Activated naive CD8-positive, alpha-beta T cell treated with anti-CD3 and anti-CD28 coated beads, Interleukin-2, amount 10 ng/mL, durations not matched to agents 7 days and 5 days (primary cell): ENCODE results near the gene TBC1D19. TPM values are rescaled to one million over a fixed set of nuclear protein-coding genes. Genes with fewer than 3 reads are reported as not detected.
"Not testable (repeated sequence)": the region's sequence is repeated elsewhere in the genome, so short reads cannot be mapped to it uniquely, and the experiment has no call there.

ENCODE experiments used
- ATAC-seq: fragments of 150-1000 bp; cut with Tn5 transposase; one replicate; pipeline ENCODE4 v1.10.0; 2021; ENCODE audit warnings: low read depth, moderate library complexity
- POLR2A ChIA-PET: fragments of 350-600 bp; sonication (Branson Sonifier 250); formaldehyde crosslinking; loops from one replicate; lab custom pipeline; 2021; ENCODE audit warnings: antibody characterized with exemption; lab: Charles Lee
- DNase-seq: peaks from one replicate; pipeline ENCODE4 v3.0.0; 2021
- H3K27ac Mint-ChIP-seq: one replicate; pipeline ENCODE4 v1.8.0; 2022; ENCODE audit warnings: mild to moderate bottlenecking, mixed read lengths
- H3K27me3 Mint-ChIP-seq: one replicate; pipeline ENCODE4 v1.8.0; 2022; ENCODE audit warnings: mild to moderate bottlenecking, moderate library complexity, mixed read lengths
- H3K36me3 Mint-ChIP-seq: one replicate; pipeline ENCODE4 v1.8.0; 2021; ENCODE audit warnings: mild to moderate bottlenecking, mixed read lengths
- H3K4me1 Mint-ChIP-seq: one replicate; pipeline ENCODE4 v1.8.0; 2021; ENCODE audit warnings: mixed read lengths
- H3K4me3 Mint-ChIP-seq: one replicate; pipeline ENCODE4 v1.8.0; 2022; ENCODE audit warnings: mild to moderate bottlenecking, moderate library complexity, mixed read lengths
- H3K9me3 Mint-ChIP-seq: one replicate; pipeline ENCODE4 v1.8.0; 2021; ENCODE audit warnings: mixed read lengths
- total RNA-seq, 2 experiments: library from RNA; stranded (reverse); gene quantifications; one replicate each; pipeline ENCODE4 v1.2.3, GENCODE V29; 2021

TBC1D19 gene
- 1 to 10 TPM; 6.5 to 7.0 TPM for total RNA-seq

GRCh38 chr4:26583865-26584652, at the start of gene TBC1D19:
Gene TBC1D19, plus strand, starts transcription at chr4:26584084. Its CDS starts 110 bp downstream, at chr4:26584194.
- DNase-seq (peak; percentile 91), ATAC-seq (peak; percentile 97)
- Mint-ChIP-seq H3K4me1 (peaks cover 20% of the 10 kb centered on the region), H3K27ac (peak within 1 kb of the TSS; percentile 93), H3K36me3 (no peaks in the 10 kb centered on the region), H3K4me3 (peak within 1 kb of the TSS; percentile 90), H3K27me3 (no peaks in the 10 kb centered on the region), H3K9me3 (no peaks in the 10 kb centered on the region)
- POLR2A ChIA-PET, result interaction anchor here (0.9 to 2.0 kb wide), 9 partner anchors 14 to 724 kb away, joined by 3 to 10 read pairs (median 3); partner anchors contain the start of gene STIM2

- Mint-ChIP-seq H3K36me3 (no peaks in the 10 kb centered on the region), H3K27me3 (peaks cover 2% of the 10 kb centered on the region)
- POLR2A ChIA-PET, result no interaction called here
These were observed 40.9 kb upstream of the TBC1D19 start for GRCh38 chr4:26542991-26543390.

GRCh38 chr4:26544421-26544820, 39.5 kb upstream of the TBC1D19 start:
- H3K4me1 Mint-ChIP-seq, result no peaks in the 10 kb centered on the region
- POLR2A ChIA-PET, result no interaction called here
- no peak for DNase-seq
- H3K27ac Mint-ChIP-seq, result no peak overlapping the region
- ATAC-seq, result no peak
- H3K9me3 Mint-ChIP-seq, result peaks cover 18% of the 10 kb centered on the region
- H3K36me3 Mint-ChIP-seq, result no peaks in the 10 kb centered on the region
- H3K4me3 Mint-ChIP-seq, result no peak overlapping the region
- peaks cover 2% of the 10 kb centered on the region for H3K27me3 Mint-ChIP-seq

More at GRCh38 chr4:26542991-26543390, 40.9 kb upstream of the TBC1D19 start:
- DNase-seq (no peak), ATAC-seq (no peak)
- Mint-ChIP-seq H3K4me1 (no peaks in the 10 kb centered on the region), H3K27ac (no peak overlapping the region), H3K4me3 (no peak overlapping the region), H3K9me3 (peaks cover 18% of the 10 kb centered on the region)

- H3K27me3 Mint-ChIP-seq, POLR2A ChIA-PET, ATAC-seq, H3K4me3 Mint-ChIP-seq, H3K27ac Mint-ChIP-seq, H3K36me3 Mint-ChIP-seq, DNase-seq, H3K4me1 Mint-ChIP-seq: not testable (repeated sequence)
- H3K9me3 Mint-ChIP-seq, result peaks cover 15% of the 10 kb centered on the region
These were observed 35.5 kb upstream of the TBC1D19 start for GRCh38 chr4:26548379-26548778.

DNA sequence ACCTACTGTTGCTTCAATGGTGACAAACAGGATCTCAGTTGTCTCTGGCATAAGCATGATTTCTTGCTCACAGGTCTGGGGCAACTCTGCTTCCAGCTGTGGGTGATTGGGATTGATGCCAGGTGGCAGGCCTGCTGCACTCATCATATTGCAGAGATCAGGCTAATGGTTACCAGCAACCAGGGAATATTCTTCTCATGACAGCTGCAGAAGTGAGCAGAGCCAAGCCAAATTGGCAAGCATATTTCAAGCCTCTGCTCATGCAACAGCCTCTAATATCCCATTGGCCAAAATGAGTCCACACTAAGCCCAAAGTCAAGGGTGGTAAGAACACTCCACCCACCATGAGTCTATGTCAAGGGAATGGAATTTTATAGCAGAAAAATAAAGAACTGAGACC, 26.7 kb upstream of the TBC1D19 start:
- Mint-ChIP-seq H3K9me3 (peaks cover 10% of the 10 kb centered on the region), H3K4me3 (no peak overlapping the region), H3K4me1 (no peaks in the 10 kb centered on the region), H3K36me3 (no peaks in the 10 kb centered on the region), H3K27me3 (peaks cover 12% of the 10 kb centered on the region), H3K27ac (no peak overlapping the region)
- POLR2A ChIA-PET, result no interaction called here
- no peak for ATAC-seq
- no peak for DNase-seq

DNA sequence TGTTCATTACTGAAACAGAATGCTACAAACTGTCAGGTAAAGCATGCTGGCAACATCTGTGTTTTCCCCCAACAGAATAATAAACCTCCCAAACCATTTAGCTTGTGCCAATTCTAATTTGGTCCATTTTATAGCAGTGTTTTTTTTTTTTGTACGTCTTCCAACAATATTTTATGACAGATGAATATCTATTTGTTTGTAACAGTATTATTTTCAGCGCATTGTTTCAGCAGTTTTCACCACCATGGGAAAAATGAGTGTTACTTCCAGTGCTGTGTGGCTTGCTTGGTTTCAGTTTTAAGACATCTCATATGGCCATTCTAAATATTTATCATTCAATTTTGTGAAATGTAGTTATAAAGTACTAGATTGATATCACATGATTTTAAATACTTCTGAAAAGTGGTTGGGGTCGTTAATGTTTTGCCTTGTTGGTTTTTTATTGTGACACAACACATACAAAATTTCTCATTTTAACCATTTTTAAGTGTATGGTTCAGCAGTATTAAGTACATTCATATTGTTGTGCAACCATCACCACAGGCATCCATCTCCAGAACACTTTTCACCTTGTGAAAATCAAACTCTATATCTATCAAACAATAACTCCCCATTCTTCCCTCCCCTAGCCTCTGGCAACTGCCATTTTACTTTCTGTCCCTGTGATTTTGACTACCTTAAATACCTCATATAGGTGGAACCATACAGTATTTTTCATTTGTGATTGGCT, 25.6 kb upstream of the TBC1D19 start:
- ATAC-seq, result no peak
- no peak for DNase-seq
- Mint-ChIP-seq H3K4me1 (no peaks in the 10 kb centered on the region), H3K27me3 (peaks cover 19% of the 10 kb centered on the region), H3K9me3 (peaks cover 10% of the 10 kb centered on the region), H3K27ac (no peak overlapping the region), H3K4me3 (no peak overlapping the region), H3K36me3 (no peaks in the 10 kb centered on the region)
- POLR2A ChIA-PET, result no interaction called here

DNA sequence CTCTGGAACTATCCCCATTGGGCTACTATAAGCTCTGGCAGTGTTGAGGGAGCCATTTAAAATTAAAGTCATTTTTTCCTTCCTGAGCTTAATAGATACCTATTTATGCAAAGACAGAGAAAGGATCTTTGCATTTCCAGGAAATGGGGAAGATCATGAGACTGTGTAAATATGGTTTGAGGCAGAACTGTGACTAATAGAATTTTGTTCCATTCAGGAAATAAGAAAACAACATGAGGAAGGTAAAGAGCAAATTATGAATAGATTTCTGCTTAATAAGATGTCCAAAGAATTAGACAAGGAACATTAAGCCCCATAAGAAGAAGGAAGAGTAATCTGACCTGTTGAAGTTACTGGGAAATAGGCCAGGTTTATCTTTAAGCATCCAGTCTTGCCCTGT, 17.8 kb upstream of the TBC1D19 start:
- Mint-ChIP-seq H3K36me3 (peaks cover 2% of the 10 kb centered on the region), H3K4me1 (peaks cover 8% of the 10 kb centered on the region), H3K4me3 (no peak overlapping the region), H3K9me3 (peaks cover 4% of the 10 kb centered on the region), H3K27ac (no peak overlapping the region), H3K27me3 (peaks cover 21% of the 10 kb centered on the region)
- DNase-seq (no peak), ATAC-seq (no peak)
- POLR2A ChIA-PET, result no interaction called here

- Mint-ChIP-seq H3K36me3 (peaks cover 2% of the 10 kb centered on the region), H3K4me3 (no peak overlapping the region), H3K9me3 (no peaks in the 10 kb centered on the region), H3K27me3 (peaks cover 7% of the 10 kb centered on the region), H3K27ac (no peak overlapping the region), H3K4me1 (peaks cover 8% of the 10 kb centered on the region)
- DNase-seq, result no peak
- no peak for ATAC-seq
- POLR2A ChIA-PET, result no interaction called here
These were observed 15.4 kb upstream of the TBC1D19 start for GRCh38 chr4:26568446-26568994.

DNA sequence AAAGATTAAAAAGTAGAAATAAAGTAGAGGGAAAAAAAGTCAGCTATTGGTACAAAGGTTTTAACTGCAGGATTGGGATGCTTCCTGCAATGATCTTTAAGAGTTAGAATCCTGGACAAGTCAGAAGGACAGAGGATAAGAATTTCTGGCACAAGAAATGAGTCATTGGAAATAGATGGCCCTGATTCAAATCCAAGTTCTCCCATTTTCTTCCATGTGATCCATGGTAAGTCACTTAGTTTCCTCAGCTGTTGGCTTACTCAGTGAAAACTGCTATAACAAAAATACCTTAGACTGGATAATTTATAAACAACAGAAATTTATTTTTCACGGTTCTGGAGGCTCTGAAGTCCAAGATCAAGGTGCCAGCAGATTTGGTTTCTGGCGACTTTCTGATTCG, 13.3 kb upstream of the TBC1D19 start:
- DNase-seq (no peak), ATAC-seq (no peak)
- Mint-ChIP-seq H3K4me3 (no peak overlapping the region), H3K4me1 (peaks cover 8% of the 10 kb centered on the region), H3K9me3 (no peaks in the 10 kb centered on the region), H3K27me3 (peaks cover 2% of the 10 kb centered on the region), H3K27ac (no peak overlapping the region), H3K36me3 (peaks cover 2% of the 10 kb centered on the region)
- POLR2A ChIA-PET, result interaction anchor here (0.6 kb wide), 2 partner anchors 13 to 292 kb away, joined by 3 to 5 read pairs; partner anchors contain the start of gene TBC1D19

DNA sequence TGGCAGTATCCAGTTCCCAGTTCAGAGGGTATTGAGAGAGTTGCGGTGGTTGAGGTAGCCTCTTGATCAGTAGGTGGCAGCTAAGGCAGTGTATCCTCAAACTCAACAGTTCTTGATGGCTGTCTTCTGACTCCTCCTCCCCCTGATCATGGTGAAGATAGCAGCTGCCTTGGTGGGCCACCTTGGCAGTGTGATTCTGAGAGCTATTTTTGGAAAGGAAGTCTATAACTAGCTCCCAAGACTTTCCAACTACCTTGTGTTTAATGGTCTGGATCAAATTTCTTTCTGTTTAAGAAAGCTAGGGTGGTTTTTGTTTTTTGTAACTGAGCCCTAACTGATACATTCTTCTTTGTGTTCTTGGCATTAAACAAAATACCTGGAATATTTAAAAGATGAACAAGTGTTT, 10.5 kb upstream of the TBC1D19 start:
- no peak for ATAC-seq

DNA sequence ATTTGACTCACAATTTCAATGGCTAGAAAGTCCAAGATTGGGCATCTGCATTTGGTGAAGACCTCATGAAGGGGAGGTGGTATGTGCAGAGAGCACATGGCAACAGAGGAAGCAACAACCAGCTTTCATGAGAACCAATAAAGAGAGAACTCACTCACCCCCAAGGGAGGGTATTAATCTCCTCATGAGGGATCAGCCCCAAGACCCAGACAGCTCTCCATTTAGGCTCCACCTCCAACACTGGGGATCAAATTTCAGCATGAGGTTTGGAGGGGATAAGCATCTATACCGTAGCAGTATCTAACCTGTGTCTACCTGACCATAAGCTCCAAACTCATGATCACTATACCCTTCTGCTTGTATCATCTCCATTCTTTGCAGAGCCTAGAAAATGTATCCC, 9.3 kb upstream of the TBC1D19 start:
- Mint-ChIP-seq H3K4me3 (no peak overlapping the region), H3K27me3 (peaks cover 8% of the 10 kb centered on the region), H3K4me1 (no peaks in the 10 kb centered on the region), H3K36me3 (no peaks in the 10 kb centered on the region), H3K9me3 (no peaks in the 10 kb centered on the region), H3K27ac (no peak overlapping the region)
- no peak for ATAC-seq
- POLR2A ChIA-PET, result no interaction called here
- no peak for DNase-seq

More for the DNA sequence above, 10.5 kb upstream of the TBC1D19 start:
- POLR2A ChIA-PET, result no interaction called here
- H3K4me1 Mint-ChIP-seq, result peaks cover 1% of the 10 kb centered on the region
- H3K9me3 Mint-ChIP-seq, result no peaks in the 10 kb centered on the region
- H3K4me3 Mint-ChIP-seq, result no peak overlapping the region
- H3K27ac Mint-ChIP-seq, result no peak overlapping the region
- no peak for DNase-seq
- peaks cover 8% of the 10 kb centered on the region for H3K27me3 Mint-ChIP-seq
- H3K36me3 Mint-ChIP-seq, result no peaks in the 10 kb centered on the region

- DNase-seq (no peak), ATAC-seq (no peak)
- Mint-ChIP-seq H3K36me3 (no peaks in the 10 kb centered on the region), H3K4me3 (no peak overlapping the region), H3K27me3 (peaks cover 8% of the 10 kb centered on the region), H3K27ac (no peak overlapping the region), H3K9me3 (no peaks in the 10 kb centered on the region), H3K4me1 (no peaks in the 10 kb centered on the region)
- POLR2A ChIA-PET, result no interaction called here
These were observed 7.6 kb upstream of the TBC1D19 start for GRCh38 chr4:26576231-26576739.

DNA sequence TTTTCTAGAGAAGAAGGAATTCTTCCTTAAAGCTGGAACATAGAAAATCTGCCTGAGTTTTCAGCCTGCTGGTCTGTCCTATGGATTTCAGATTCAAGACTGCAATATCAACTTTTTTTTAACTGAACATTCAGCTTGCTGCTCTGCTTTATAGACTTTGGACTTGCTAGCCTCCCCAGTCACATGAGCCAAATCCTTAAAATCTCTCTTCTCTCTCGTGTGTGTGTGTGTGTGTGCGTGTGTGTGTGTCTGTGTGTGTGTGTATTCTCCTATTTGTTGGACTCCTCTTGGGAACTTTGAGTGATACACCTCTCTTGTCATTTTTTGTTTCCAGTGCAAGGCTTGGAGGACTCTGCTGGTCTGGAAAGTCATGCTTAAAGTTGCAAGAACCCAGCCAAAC, 6.8 kb upstream of the TBC1D19 start:
- H3K27me3 Mint-ChIP-seq, result peaks cover 8% of the 10 kb centered on the region
- no peak for DNase-seq
- no peak overlapping the region for H3K4me3 Mint-ChIP-seq
- H3K36me3 Mint-ChIP-seq, result no peaks in the 10 kb centered on the region
- no peak overlapping the region for H3K27ac Mint-ChIP-seq
- no peaks in the 10 kb centered on the region for H3K9me3 Mint-ChIP-seq
- POLR2A ChIA-PET, result no interaction called here
- no peak for ATAC-seq
- H3K4me1 Mint-ChIP-seq, result peaks cover under 1% of the 10 kb centered on the region
